Small intestine (tissue), 7 donors: ENCODE measurements around the gene AQP9. TPM values are rescaled to one million over a fixed set of nuclear protein-coding genes. Genes with fewer than 3 reads are reported as not detected.

Experiments
- DNase-seq, 2 donors: peaks; one replicate each; pipeline versions ENCODE4 v3.0.0 to v3.0.0-alpha.2; 2013
- FAIRE-seq: peaks from 2 replicates; lab custom pipeline; 2012; peaks lifted over from hg19 to GRCh38; lab: Jason Lieb, UNC
- H3K27ac ChIP-seq, 3 donors: one replicate each; pipeline ENCODE4 v1.5.1; 2013; ENCODE audit warnings: low read length in 2 of 3, mild to moderate bottlenecking in 2 of 3, control low read depth in 1 of 3, inconsistent platforms in 1 of 3, low read depth in 1 of 3, moderate library complexity in 1 of 3
- H3K27me3 ChIP-seq, 3 donors: one replicate each; pipeline ENCODE4 v1.6.1; 2013; ENCODE audit warnings: low read length in 3 of 3, inconsistent platforms in 1 of 3; ENCODE audit not compliant: control insufficient read depth in 3 of 3, insufficient read depth in 3 of 3
- H3K36me3 ChIP-seq, 3 donors: one replicate each; pipeline ENCODE4 v1.6.1; 2013; ENCODE audit warnings: low read length in 3 of 3, inconsistent platforms in 1 of 3, low read depth in 1 of 3, mild to moderate bottlenecking in 1 of 3, moderate library complexity in 1 of 3; ENCODE audit not compliant: control insufficient read depth in 3 of 3, insufficient read depth in 2 of 3
- H3K4me1 ChIP-seq, 3 donors: one replicate each; pipeline ENCODE4 v1.6.1; 2013; ENCODE audit warnings: low read length in 2 of 3, inconsistent platforms in 1 of 3, low read depth in 1 of 3, mild to moderate bottlenecking in 1 of 3, moderate library complexity in 1 of 3; ENCODE audit not compliant: control insufficient read depth in 3 of 3, insufficient read depth in 2 of 3
- H3K4me3 ChIP-seq, 3 donors: one replicate each; pipeline ENCODE4 v1.5.1; 2013; ENCODE audit warnings: low read length in 3 of 3, control low read depth in 1 of 3, inconsistent platforms in 1 of 3, low read depth in 1 of 3, mild to moderate bottlenecking in 1 of 3, moderate library complexity in 1 of 3
- H3K9me3 ChIP-seq, 2 donors: one replicate each; pipeline ENCODE4 v1.6.1; 2013; ENCODE audit warnings: low read depth in 1 of 2, low read length in 1 of 2; ENCODE audit not compliant: control insufficient read depth in 2 of 2, insufficient read depth in 1 of 2
- WGBS, 3 donors: extraction: QIAGEN DNeasy Blood & Tissue Kit; methylation state at CpG; one replicate each; pipeline ENCODE4 v1.1.7; 2013; 5-methylcytosine and 5-hydroxymethylcytosine counted together
- polyA plus RNA-seq, 4 donors: library from polyadenylated mRNA; stranded (reverse) in 3 of 4; unstranded in 1 of 4; fragments of 200-250 nt in 3 of 4; fragments of 120-200 nt in 1 of 4; gene quantifications; one replicate each; pipeline versions ENCODE4 v1.2.1 to v1.2.3, GENCODE V29; 2013
- donor health status: healthy with polysubstance abuse.
- donor health status: control.
- donor health status: control.
- donor health status: Bipolar disorder and iron deficiency.
- donor health status: healthy.

The AQP9 gene
- polyA plus RNA-seq, 4 donors, result 0.03 to 2.2 (median 0.46) TPM

GRCh38 chr15:58134886-58135285 is 3.3 kb upstream of the AQP9 start:
- Histone ChIP-seq H3K4me3 (no peak overlapping the region), H3K36me3 (no peaks in the 10 kb centered on the region), H3K27ac (no peak overlapping the region), H3K9me3 (no peaks in the 10 kb centered on the region), H3K4me1 (no peaks in the 10 kb centered on the region), H3K27me3 (peaks cover 0 to 6% (median 0%) of the 10 kb centered on the region in 3 donors)
- DNase-seq (no peak), FAIRE-seq (no peak)
- WGBS, 3 donors, result 79 to 87% (median 85%) methylated on average over 4 of the region's 4 CpGs

GRCh38 chr15:58135511-58136174 is 2.5 kb upstream of the AQP9 start:
- H3K27ac ChIP-seq, result no peak overlapping the region
- no peaks in the 10 kb centered on the region for H3K36me3 ChIP-seq
- H3K9me3 ChIP-seq, result no peaks in the 10 kb centered on the region
- H3K4me3 ChIP-seq, result no peak overlapping the region
- no peak for FAIRE-seq
- DNase-seq, result no peak
- 72 to 82% (median 78%) methylated on average over 2 of the region's 2 CpGs for WGBS, 3 donors
- H3K4me1 ChIP-seq, result no peaks in the 10 kb centered on the region
- H3K27me3 ChIP-seq, result peaks cover 0 to 6% (median 0%) of the 10 kb centered on the region in 3 donors

GRCh38 chr15:58136731-58137130 is 1.4 kb upstream of the AQP9 start:
- Histone ChIP-seq H3K36me3 (no peaks in the 10 kb centered on the region), H3K9me3 (no peaks in the 10 kb centered on the region), H3K4me3 (no peak overlapping the region), H3K27me3 (peaks cover 0 to 6% (median 0%) of the 10 kb centered on the region in 3 donors), H3K4me1 (no peaks in the 10 kb centered on the region), H3K27ac (no peak overlapping the region)
- DNase-seq (no peak), FAIRE-seq (no peak)
- WGBS, 3 donors, result 84 to 95% (median 86%) methylated on average over 1 of the region's 1 CpG

- 68 to 95% (median 88%) methylated on average over 1 of the region's 1 CpG for WGBS, 3 donors
- Histone ChIP-seq H3K4me3 (no peak overlapping the region), H3K9me3 (no peaks in the 10 kb centered on the region), H3K27ac (no peak overlapping the region), H3K4me1 (no peaks in the 10 kb centered on the region), H3K36me3 (no peaks in the 10 kb centered on the region), H3K27me3 (peaks cover 0 to 6% (median 0%) of the 10 kb centered on the region in 3 donors)
- no peak for FAIRE-seq
- no peak for DNase-seq
These were observed 495 bp upstream of the AQP9 start for GRCh38 chr15:58137686-58138085.

GRCh38 chr15:58139276-58139988 is 1.3 kb downstream of the AQP9 start:
- H3K9me3 ChIP-seq, result no peaks in the 10 kb centered on the region
- H3K4me1 ChIP-seq, result no peaks in the 10 kb centered on the region
- peaks cover 0 to 6% (median 0%) of the 10 kb centered on the region in 3 donors for H3K27me3 ChIP-seq
- no peaks in the 10 kb centered on the region for H3K36me3 ChIP-seq
- H3K27ac ChIP-seq, result no peak overlapping the region
- no peak for DNase-seq
- FAIRE-seq, result no peak
- H3K4me3 ChIP-seq, result no peak overlapping the region
- 55 to 75% (median 68%) methylated on average over 5 of the region's 5 CpGs for WGBS, 3 donors

GRCh38 chr15:58139989-58140522 is 1.9 kb downstream of the AQP9 start:
- Histone ChIP-seq H3K4me3 (no peak overlapping the region), H3K36me3 (no peaks in the 10 kb centered on the region), H3K4me1 (no peaks in the 10 kb centered on the region), H3K9me3 (no peaks in the 10 kb centered on the region), H3K27ac (no peak overlapping the region), H3K27me3 (peaks cover 0 to 6% (median 0%) of the 10 kb centered on the region in 3 donors)
- no peak for FAIRE-seq
- DNase-seq, result no peak
- whole genome bisulfite sequencing, 3 donors, result 60 to 67% (median 62%) methylated on average over 3 of the region's 3 CpGs

- FAIRE-seq, result no peak
- H3K4me3 ChIP-seq, result no peak overlapping the region
- no peak for DNase-seq
These were observed 3.7 kb downstream of the AQP9 start for GRCh38 chr15:58141894-58142293.

GRCh38 chr15:58142827-58143461 is 4.8 kb downstream of the AQP9 start:
- FAIRE-seq, result no peak
- Histone ChIP-seq H3K4me1 (no peaks in the 10 kb centered on the region), H3K4me3 (no peak overlapping the region), H3K27me3 (peaks cover 0 to 2% (median 0%) of the 10 kb centered on the region in 3 donors), H3K9me3 (no peaks in the 10 kb centered on the region), H3K27ac (no peak overlapping the region), H3K36me3 (no peaks in the 10 kb centered on the region)
- WGBS, 3 donors, result 68 to 74% (median 69%) methylated on average over 6 of the region's 6 CpGs
- no peak for DNase-seq

More at GRCh38 chr15:58141894-58142293, 3.7 kb downstream of the AQP9 start:
- WGBS, 3 donors, result 67 to 82% (median 68%) methylated on average over 6 of the region's 6 CpGs
- H3K9me3 ChIP-seq, result no peaks in the 10 kb centered on the region
- no peaks in the 10 kb centered on the region for H3K36me3 ChIP-seq
- peaks cover 0 to 2% (median 0%) of the 10 kb centered on the region in 3 donors for H3K27me3 ChIP-seq
- H3K27ac ChIP-seq, result no peak overlapping the region
- no peaks in the 10 kb centered on the region for H3K4me1 ChIP-seq
